ENCODE measurements around the gene SGMS2. TPM values are rescaled to one million over a fixed set of nuclear protein-coding genes. Genes with fewer than 3 reads are reported as not detected.

The SGMS2 gene
- total and polyA plus RNA-seq, 4 donors, result 10.0 to 124 (median 46.4) TPM

GRCh38 chr4:107831140-107831539 is 6.4 kb downstream of the SGMS2 start:
- DNase-seq, result no peak
- TF ChIP-seq CTCF (IDR thresholded peaks at IDR 0.05; ENCODE audit: control extremely low read depth, extremely low read depth), result no peak
- Histone ChIP-seq H3K36me3 (ENCODE audit: control insufficient read depth in 4 of 4, insufficient read depth in 4 of 4, low read length in 4 of 4) (no peaks in the 10 kb centered on the region), H3K9ac (ENCODE audit: insufficient read depth in 1 of 2, low read length in 2 of 2) (no peak overlapping the region), H3K9me3 (ENCODE audit: control insufficient read depth in 4 of 4, insufficient read depth in 3 of 4, low read length in 3 of 4) (no peaks in the 10 kb centered on the region), H3K27me3 (ENCODE audit: control insufficient read depth in 3 of 3, insufficient read depth in 3 of 3, low read length in 2 of 3) (peaks cover 0 to 15% (median 12%) of the 10 kb centered on the region in 3 donors), H3K4me1 (ENCODE audit: control insufficient read depth in 5 of 5, insufficient read depth in 5 of 5, low read length in 5 of 5) (peaks cover 0 to 15% (median 0%) of the 10 kb centered on the region in 5 donors), H3K27ac (ENCODE audit: low read depth in 1 of 2, low read length in 1 of 2) (peak overlapping the region in 1 of 2 donors; percentile 47), H3K4me3 (no peak overlapping the region)
- no peak for ATAC-seq (ENCODE audit: insufficient read depth, low FRiP score)
- 94 to 95% methylated on average over 4 of the region's 4 CpGs for WGBS, 2 donors

- peak; percentile 36 for ATAC-seq (ENCODE audit: insufficient read depth, low FRiP score)
These were observed 7.6 kb downstream of the SGMS2 start for GRCh38 chr4:107832275-107832807.

GRCh38 chr4:107834241-107834794 is 9.6 kb downstream of the SGMS2 start:
- WGBS, 2 donors, result 84 to 94% methylated on average over 1 of the region's 1 CpG
- DNase-seq (no peak), ATAC-seq (ENCODE audit: insufficient read depth, low FRiP score) (no peak)
- Histone ChIP-seq H3K4me1 (ENCODE audit: control insufficient read depth in 5 of 5, insufficient read depth in 5 of 5, low read length in 5 of 5) (peaks cover 0 to 36% (median 0%) of the 10 kb centered on the region in 5 donors), H3K9me3 (ENCODE audit: control insufficient read depth in 4 of 4, insufficient read depth in 3 of 4, low read length in 3 of 4) (no peaks in the 10 kb centered on the region), H3K4me3 (no peak overlapping the region), H3K36me3 (ENCODE audit: control insufficient read depth in 4 of 4, insufficient read depth in 4 of 4, low read length in 4 of 4) (no peaks in the 10 kb centered on the region), H3K27me3 (ENCODE audit: control insufficient read depth in 3 of 3, insufficient read depth in 3 of 3, low read length in 2 of 3) (peaks cover 0 to 3% (median 0%) of the 10 kb centered on the region in 3 donors), H3K27ac (ENCODE audit: low read depth in 1 of 2, low read length in 1 of 2) (no peak overlapping the region), H3K9ac (ENCODE audit: insufficient read depth in 1 of 2, low read length in 2 of 2) (no peak overlapping the region)
- TF ChIP-seq CTCF (IDR thresholded peaks at IDR 0.05; ENCODE audit: control extremely low read depth, extremely low read depth), result no peak

More at GRCh38 chr4:107832275-107832807, 7.6 kb downstream of the SGMS2 start:
- Histone ChIP-seq H3K9ac (ENCODE audit: insufficient read depth in 1 of 2, low read length in 2 of 2) (no peak overlapping the region), H3K4me3 (no peak overlapping the region), H3K27me3 (ENCODE audit: control insufficient read depth in 3 of 3, insufficient read depth in 3 of 3, low read length in 2 of 3) (peaks cover 0 to 8% (median 6%) of the 10 kb centered on the region in 3 donors), H3K27ac (ENCODE audit: low read depth in 1 of 2, low read length in 1 of 2) (peak overlapping the region in 1 of 2 donors; percentile 65), H3K9me3 (ENCODE audit: control insufficient read depth in 4 of 4, insufficient read depth in 3 of 4, low read length in 3 of 4) (no peaks in the 10 kb centered on the region), H3K4me1 (ENCODE audit: control insufficient read depth in 5 of 5, insufficient read depth in 5 of 5, low read length in 5 of 5) (peaks cover 0 to 25% (median 0%) of the 10 kb centered on the region in 5 donors), H3K36me3 (ENCODE audit: control insufficient read depth in 4 of 4, insufficient read depth in 4 of 4, low read length in 4 of 4) (no peaks in the 10 kb centered on the region)
- 80 to 91% methylated on average over 2 of the region's 2 CpGs for WGBS, 2 donors
- TF ChIP-seq CTCF (IDR thresholded peaks at IDR 0.05; ENCODE audit: control extremely low read depth, extremely low read depth), result no peak
- peak in 1 of 3 donors; percentile 31 for DNase-seq

Measured in lung (tissue), 12 donors.